HCEC 1CT (cell line): ENCODE data around the gene A4GALT.
A peak's percentile ranks its signal among the peaks of the same experiment; 100 is the strongest.

Source experiments
- DNase-seq: peaks from one replicate; pipeline ENCODE4 v3.0.0-alpha.2; 2017

The A4GALT gene

DNA sequence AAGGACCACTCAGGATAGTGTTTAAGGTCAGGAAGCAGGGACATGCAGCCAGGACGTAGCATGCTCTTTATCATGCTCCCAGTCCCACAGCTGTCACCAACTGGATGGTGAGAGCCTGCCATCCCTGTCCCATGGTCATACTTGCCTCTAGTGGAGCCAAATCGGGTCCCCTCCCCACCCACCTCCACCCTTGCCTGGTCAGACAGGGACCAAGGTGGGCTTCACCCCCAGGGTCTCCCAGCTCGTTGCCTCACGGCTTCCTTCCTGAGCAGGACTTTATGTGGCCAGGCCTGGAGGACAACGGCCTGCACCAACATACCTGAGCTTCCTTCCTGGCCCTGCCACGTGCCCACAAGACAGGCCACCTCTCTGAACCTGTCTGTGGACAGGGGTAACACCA lies 19.8 kb downstream of the A4GALT start:
- no peak for DNase-seq

DNA sequence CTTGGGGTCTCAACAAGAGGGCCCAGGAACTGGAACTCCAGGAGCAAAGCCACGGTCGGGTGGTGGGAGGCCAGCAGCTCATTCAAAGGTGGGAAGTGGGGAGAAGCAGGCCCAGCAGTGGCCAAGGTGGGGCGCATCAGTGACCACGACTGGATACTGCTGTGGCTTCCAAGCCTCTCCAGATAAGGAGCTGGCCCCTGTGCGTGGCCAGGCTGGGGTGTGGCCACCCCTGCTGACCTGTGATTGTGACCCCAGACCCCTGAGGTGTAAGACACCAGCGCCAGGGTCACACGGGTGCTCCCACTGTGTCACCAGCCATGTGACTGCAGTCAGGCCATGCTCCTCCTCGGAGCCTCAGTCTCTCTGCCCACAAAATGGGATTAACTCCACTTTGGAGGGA lies 20.3 kb downstream of the A4GALT start:
- no peak for DNase-seq

DNA sequence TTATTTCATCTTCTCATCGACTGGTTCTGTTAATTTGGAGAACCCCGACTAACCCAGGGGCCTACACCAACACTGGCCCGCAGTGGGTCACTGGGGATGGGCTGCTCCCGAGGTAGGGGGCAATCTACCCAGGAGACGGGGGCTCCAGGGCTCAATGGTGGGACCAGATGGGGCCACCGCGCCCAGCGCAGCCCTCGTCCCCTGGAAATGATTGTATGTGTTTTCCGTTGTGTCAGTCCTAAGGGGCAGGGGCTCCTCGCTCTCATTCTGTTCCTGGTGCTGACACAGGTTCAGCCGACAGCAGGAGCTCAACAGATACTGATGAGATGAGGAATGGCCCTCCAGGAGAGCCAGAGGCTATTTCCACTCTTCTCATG lies 20.7 kb downstream of the A4GALT start:
- DNase-seq, result no peak

DNA sequence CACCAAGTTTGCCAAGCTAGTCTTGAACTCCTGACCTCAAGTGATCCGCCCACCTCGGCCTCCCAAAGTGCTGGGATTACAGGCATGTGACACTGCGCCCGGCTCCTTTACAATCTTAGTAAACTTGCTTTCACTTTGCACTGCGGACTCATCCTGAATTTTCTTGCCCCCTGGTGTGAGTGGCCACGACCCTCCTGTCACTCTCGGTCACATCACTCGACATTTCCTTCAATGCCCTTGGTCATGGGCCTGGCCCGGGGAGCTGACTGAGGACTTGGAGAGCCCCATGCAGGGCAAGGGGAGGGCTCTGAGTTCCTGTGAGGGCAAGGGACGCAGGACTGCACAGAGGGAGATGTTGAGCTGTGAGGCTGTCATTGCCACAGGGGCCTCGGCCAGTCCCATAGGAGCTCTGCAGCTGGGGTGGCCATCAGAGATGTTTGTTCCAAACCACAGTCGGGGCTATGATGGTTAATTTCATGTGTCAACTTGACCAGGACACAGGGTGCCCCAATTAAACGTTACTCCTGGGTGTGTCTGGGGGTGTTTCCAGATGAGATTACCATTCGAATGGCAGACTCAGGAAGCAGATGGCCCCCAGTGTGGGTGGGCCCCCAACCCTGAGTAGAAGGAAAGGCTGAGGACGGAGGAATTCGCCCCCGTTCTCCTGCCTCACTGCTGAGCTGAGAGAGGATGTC lies 21.2 kb downstream of the A4GALT start:
- DNase-seq, result no peak

DNA sequence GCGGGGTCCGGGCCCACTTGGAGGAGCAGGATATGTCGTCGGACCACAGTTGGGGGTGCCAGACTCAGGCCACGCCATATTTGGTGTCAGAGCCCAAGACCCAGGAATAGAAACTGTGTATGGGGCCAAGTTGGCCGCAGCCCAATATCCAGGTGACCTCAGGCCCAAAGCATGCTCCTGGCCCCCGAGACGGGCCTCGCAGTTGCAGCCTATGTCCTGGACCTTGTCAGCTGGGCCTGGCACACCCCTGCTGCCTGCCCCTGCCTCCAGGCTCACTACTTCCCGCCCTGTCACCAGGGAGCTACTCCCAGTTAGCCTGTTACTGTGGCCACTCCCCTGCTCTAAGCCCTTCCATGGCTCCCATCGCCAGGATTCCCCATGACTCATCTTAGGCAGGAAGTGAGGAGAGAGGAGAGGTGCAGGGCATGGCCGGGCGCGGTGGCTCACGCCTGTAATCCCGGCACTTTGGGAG lies 23.1 kb downstream of the A4GALT start:
- DNase-seq, result peak; percentile 76

DNA sequence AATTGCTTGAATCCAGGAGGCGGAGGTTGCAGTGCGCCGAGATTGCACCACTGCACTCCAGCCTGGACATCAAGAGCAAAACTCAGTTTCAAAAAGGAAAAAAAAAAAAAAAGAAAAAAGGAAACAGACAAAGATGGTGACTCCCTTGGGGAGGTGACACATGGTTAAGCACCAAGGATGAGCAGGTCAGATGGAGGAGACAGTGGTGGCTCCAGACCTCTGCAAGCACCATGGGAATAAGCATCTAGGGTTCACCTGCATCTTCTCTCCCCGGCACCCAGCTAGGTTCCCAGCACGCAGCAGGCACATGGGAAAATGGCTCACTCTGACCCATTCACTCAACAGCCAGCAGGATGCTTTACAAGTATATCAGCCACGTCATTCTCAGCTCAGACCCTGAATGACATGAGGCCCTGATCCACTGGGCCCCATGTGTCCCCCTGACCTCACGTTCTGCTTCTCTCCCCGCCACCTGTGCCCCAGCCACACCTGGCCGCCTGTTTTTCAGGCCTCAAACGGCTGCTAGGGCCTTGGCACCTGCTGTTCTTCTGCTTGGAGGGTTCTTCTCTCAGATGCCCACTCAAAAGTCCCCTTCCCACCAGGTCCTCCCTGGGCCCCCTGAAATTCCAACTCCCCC lies 24.2 kb downstream of the A4GALT start:
- DNase-seq, result no peak

DNA sequence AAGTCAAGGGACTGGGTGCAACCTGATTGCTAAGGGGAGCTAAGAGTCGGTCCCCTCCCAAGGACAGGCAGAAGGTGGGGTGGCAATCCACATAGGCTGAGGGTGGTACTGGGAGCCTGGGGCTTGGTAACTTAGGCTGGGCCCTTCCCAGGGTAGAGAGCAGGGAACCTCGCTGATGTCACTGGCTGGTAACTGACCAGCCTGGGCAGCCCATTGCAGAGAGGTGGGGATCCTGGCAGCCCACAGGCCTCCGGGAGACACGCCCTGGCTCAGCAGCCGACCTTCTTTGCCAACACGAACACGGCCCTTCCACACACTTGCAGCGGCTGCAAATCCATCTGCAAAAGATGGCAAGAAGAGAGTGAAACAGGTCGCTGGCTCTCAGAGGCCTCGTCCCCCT lies 25.4 kb downstream of the A4GALT start:
- no peak for DNase-seq

DNA sequence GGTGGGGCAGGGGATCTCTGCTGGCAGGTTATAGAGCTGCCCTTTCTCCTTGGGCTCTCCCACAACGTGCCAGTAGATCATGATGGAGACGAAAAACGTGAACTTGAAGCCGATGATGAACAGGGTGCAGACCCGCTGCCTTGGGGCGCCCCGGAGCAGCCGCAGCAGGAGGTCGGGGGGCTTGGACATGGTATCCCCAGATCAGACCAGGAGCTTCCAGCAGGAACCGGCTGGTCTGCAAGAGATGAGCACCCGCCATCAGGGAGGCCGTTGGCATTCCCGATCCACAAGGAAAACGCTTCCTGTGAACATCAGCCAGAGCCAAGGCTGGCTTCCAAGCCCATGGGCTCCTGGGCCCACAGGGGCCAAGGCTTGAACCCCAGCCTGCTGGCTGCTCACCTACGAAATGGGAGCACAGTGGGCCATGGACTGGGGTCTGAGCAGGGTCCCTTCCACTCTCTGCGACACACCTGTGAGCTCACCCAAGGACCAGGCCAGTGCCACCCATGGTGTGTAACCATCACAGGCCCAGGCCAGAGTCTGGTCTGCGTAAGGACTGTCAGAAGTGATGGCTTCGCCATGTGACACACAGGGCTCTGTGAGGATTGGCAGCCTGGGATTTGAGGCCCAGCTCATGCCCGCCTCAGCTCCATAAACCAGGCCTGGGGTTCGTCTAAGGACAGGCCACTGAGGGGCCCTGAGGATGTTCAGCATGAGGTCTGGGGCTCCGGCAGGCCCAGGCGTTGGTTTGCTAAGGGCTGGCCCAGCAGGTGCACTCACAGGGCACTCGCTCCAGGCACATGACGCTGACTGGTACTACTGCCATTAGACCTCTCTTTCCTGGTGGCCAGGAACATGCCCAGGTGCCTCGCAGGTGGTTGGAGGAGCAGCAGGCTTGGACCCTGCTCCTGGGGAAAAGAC lies 26.6 kb downstream of the A4GALT start:
- DNase-seq, result no peak

DNA sequence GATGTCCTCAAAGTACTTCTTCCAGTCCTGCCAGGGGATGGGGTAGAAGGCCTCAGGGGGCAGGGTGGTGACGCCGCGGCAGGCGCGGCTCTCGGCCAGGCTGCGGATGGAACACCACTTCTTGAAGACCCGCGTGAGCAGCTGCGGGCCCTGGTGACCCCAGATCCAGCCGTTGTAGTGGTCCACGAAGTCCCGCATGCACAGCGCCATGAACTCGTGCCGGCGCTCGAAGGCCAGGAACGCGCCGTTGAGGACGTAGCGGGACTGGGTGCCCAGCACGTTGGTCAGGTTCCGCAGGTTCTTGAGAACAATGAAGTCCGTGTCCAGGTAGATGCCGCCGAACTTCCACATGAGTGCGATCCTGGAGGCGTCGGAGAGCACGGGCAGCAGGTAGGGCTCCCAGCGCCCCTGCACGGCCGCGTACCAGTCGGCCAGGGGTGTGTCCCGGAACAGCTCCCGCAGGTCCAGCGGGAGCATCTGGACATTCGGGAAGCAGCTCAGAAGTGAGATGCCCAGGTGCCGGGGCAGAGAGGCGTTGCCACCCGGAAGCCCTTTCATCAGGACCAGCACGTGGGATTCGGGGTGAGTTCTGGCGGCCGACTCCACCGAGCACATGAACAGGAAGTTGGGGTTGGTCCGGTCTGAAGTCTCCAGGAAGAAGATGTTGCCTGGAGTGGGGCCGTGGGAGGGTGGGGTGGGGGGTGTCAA lies 27.5 kb downstream of the A4GALT start:
- no peak for DNase-seq

DNA sequence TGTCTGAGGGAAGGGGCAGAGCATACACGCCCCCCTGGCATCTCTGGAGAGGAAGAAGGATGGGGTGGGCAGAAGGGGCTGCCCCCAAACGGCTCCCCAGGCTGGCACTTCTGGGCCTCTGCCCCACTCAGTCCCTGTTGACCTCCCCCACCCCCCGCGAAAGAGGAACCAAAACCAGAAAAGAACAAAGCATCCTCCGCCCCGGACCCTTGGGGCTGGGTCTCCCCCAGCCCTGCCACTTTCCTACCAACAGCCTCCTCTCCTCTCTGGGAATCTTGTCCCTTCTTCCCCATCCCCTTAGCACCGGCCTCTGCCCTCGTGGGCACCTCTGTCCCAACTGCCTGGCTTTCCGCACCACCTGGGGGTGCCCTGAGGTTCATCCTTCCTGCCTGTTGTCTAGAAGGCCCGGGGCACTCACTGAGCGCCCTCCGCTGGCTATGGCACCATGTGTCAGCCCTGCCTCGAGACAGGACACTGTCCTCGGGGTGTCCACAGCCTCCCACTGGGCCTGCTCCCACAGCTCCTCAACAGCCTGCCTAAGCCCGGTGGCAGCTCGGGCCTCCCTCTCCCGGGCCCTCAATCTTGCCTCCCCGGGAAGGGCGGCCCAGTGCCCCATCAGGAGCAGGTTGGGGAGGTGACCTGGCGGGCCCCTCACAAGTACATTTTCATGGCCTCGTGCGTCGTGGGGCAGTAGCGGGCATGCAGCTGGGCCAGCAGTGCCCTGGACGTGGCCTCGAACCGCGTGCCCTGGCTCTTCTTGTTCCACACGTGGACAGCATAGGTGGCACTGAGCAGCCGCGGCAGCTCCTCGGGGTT lies 28.2 kb downstream of the A4GALT start:
- DNase-seq, result no peak

DNA sequence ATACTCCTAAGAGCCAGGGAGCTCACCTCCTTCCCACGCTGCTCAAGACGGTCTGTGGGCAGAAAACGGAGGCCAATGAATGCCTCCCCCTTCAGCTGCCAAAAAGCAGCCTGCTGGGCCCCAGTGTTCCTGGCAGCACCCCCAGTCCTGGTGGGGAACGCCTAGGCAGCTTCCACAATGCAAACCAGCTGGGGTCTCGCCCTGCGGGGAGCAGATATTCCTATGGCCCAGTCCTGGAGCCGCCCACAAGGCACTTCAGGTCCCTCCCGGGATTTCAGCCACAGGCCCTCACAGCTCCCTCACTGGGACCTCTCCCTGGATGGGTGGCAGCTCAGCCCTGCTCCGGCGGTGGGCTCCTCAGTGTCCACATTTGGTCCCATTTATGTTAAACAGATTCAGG lies 29.2 kb downstream of the A4GALT start:
- DNase-seq, result no peak

DNA sequence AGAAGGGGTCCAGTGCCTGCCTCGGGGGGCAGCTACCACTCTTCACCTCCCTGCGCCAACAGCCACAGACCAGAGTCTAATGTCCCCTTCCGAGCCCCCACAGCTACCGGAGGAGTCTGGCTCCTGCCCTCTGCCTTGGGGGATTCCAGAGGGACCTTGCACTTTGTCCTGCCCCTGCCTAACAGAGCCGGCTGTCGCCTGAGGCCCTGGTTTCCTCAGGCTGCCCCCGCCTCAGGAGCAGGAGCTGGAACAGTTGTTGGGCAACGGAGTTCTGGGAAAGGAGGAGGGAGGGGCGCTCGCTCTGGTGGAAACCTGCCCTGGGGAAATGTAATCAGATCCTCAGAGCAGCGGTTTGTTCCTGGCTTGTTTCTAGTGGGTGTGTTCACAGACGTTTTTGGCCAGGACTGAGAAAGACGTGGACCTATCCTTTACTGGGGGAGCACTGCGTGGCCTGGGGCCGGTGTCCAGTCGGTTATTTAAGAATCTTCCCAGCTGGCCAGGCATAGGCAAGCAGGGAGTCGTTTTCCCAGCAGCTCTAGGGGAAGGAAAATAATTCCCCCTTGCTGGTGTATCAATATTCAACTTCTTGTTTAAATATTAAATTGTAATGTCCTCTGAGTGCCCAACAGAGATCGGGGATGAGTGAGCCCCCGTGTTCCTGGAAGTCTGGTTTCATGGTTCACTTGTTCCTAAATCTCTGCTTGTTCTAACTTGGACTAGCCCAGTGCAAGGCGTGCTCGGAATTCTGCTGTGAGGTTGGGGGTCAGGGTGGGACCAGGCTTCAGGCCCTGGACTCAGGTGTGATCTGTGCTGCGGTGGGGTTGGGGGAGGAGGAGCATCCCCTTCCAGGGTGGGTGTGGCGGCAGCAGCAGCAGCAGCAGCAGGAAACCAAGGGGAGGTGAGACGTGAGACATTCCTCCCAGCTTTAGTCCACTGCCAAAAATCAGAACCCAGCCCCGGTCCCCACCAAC lies 32.1 kb downstream of the A4GALT start:
- peak; percentile 74 for DNase-seq

DNA sequence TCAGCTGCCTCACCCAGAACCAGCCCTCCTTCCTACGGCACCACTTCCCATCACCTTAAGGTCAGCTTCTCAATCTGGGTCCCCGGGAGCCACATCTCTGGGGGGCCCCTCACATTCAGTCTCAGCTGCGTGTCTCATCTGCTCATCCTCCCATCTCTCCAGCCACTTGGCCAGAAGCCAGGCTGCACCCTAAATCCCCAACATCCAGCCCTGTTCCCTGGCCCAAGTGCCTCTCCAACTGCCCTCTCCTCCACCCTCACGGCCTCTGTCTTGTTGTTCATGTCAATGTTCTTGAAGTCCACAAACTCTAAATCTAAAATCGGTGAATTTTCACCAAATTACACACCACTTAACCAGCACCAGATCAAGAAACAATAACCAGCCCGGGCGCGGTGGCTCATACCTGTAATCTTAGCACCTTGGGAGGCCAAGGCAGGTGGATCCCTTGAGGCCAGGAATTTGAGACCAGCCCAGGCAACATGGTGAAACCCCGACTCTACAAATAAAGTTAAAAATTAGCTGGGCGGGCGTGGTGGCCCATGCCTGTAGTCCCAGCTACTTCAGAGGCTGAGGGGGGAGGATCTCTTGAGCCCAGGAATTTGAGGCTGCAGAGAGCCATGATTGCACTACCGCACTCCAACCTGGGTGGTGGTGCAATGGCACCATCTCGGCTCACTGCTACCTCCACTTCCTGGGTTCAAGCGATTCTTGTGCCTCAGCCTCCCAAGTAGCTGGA lies 33.7 kb downstream of the A4GALT start:
- DNase-seq, result no peak

DNA sequence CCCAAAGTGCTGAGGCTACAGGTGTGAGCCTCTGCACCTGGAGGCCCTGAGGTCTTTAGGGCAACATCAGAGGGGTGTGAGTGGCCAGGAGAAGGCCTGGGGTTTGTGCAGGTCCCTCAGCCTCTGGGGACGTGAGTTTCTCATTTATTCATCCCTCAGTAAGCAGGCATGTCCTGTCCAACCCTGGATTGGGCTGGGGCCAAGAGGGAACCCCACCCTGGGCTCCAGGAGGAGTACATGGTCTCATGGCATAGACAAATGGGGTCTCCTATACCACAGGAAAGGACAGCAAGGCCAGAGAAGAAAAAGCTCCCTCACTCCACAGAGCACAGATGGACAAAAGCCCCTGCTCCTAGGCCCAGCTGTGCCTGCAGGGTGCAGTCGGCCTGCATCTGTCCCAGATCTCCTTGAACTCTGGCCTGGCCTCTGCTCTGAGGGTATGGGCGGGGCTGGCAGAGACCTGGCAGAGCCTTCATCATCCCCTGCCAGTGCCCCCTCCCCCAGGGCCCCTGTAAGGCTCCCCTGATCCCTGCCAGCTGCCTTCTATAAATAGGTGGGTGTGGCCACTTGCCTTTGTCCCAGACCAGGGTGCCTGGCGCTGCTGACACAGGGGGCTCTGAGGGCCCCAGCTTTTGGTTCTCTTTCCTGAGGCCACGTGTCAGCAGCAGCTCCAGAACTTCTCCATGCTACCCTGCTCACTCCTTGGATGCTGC lies 34.6 kb downstream of the A4GALT start:
- DNase-seq, result no peak

DNA sequence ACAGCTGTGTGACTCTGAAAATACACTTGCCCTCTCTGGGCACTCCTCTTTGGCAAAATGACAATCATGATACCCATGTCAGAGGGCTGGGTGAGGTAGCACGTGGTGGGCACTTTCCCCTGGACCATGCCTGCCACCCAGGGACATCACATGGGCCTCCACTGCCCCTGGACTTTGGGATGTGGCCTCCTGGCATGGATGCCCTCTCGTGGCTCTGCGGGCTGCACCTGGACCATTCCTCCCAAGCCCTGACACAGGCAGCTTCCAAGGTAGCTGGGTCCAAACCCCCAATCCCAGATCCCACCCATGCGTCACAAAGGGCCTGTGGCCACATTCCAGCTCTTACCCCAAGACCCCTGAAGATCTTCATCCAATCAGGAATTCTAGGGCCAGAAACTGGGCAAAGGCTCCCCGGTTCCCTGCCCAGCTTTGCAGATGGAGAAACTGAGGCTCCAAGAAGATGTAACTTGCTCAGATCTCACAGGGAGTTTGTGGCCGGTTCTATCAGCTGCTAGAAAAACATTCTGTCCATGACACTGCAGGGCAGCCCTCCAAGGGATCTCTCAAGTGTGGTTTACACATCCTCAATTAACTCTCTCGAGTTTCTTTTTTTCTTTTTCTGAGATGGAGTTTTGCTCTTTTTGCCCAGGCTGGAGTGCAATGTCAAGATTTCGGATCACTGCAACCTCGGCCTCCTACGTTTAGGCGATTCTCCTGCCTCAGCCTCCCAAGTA lies 36.0 kb downstream of the A4GALT start:
- no peak for DNase-seq

DNA sequence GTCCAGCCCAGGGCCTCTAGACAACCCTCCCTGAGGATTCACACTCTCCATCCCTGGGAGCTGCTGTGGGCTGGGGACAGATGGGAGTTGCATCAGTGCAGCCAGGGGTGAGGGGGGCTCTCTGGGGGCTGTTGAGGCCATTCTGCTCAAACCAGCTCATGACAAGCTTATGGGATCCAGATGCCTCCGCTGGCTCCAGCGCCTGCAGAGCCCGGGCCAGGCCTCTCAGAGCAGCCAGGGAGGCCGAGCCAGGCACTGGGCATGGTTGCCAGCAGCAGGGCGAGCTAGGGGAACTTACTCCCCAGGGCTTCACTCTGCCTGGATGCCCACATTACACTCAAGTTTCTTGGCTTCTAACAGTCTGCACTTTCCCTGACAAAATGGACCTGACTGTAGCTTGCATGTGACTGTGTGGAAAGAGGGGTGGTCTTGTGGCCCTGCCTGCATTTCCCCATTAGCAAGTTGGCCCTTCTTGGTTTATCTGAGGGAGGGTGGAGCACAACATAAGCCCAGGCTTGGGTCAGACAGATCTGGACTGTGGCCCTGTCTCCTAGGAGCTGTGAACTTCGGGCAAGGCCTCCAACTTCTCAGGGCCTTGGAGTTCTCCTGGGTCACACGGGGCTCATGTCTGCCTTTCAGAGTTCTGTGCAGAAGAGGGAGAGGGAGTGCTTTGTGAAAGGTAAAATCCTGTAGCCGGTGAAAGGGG lies 36.9 kb downstream of the A4GALT start:
- DNase-seq, result no peak

DNA sequence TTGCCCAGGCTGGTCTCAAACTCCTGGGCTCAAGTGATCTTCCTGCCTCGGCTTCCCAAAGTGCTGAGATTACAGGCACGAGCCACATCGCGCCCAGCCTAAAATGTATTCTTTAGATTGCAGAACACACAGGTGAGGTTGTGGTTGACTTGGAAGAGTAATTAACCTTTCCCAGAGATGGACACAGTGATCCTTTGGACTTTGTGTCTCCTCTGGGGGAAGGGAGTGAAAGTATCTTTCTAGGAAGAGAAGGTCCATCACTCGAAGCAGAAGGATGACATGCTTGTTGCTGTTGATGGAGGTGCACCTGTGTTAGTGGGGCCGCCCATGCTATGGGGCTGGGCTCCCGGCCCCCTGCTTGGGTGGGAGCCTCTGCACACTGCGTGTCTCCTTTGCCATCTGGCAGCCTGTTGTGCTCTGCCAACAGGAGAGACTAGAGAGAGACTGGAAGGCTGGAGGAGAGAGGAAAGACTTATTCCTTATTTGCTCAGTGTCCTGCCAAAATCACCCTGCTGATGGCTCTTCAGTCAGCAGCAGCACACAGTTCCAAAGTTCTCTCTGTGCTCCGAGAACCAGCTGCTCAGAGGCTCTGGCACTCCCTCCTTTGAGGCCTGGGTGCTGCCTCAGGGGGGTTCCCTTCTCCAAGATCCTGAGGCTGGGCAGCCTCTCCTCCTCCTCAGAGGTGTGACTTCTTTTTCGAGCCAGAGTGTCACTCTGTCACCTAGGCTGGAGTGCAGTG lies 38.4 kb downstream of the A4GALT start:
- no peak for DNase-seq
